HUES6 (cell line): ENCODE data around the gene AGPAT3.

ENCODE experiments used
- H3K27ac ChIP-seq: 2 replicates; pipeline ENCODE4 v1.7.0; 2013; ENCODE audit warnings: low read depth, mild to moderate bottlenecking, low read length, inconsistent platforms
- H3K27me3 ChIP-seq: 2 replicates; pipeline ENCODE4 v1.6.1; 2013; ENCODE audit warnings: low read length; ENCODE audit not compliant: control insufficient read depth, insufficient read depth
- H3K36me3 ChIP-seq: 2 replicates; pipeline ENCODE4 v1.6.1; 2013; ENCODE audit warnings: low read length; ENCODE audit not compliant: control insufficient read depth, insufficient read depth
- H3K4me1 ChIP-seq: 2 replicates; pipeline ENCODE4 v1.6.1; 2013; ENCODE audit warnings: low read length; ENCODE audit not compliant: control insufficient read depth, insufficient read depth
- H3K4me3 ChIP-seq: 2 replicates; pipeline ENCODE4 v1.5.1; 2013; ENCODE audit warnings: low read depth, low read length
- H3K9ac ChIP-seq: one replicate; pipeline ENCODE4 v1.6.1; 2013; ENCODE audit warnings: mild to moderate bottlenecking, low read length
- H3K9me3 ChIP-seq: 2 replicates; pipeline ENCODE4 v1.6.1; 2013; ENCODE audit warnings: low read depth, low read length; ENCODE audit not compliant: control insufficient read depth, insufficient read depth

The AGPAT3 gene

DNA sequence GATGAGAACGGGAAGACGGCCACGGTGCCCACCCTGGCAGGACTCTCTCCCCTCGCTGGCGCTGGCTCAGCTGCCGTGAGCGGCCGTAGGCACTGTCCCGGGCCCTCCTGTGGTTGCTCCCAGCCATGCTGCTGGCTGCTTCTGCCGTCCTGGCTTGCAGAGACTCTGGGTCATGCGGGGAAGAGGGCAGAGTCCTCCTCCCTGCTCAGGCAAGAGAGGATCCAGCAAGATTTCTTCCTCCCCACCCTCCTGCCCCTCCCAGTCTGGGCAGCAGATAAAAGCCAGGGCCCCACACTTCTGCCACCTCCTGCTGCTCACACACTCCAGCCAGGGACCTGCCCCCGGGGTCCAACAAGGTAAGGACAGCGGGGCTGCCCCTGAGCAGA is 60.1 kb downstream of the AGPAT3 start:
- peaks cover 45% of the 10 kb centered on the region for H3K4me1 ChIP-seq
- no peak overlapping the region for H3K27ac ChIP-seq
- peaks cover 5% of the 10 kb centered on the region; the same call in 1 of the 2 replicates for H3K27me3 ChIP-seq
- H3K4me3 ChIP-seq = no peak overlapping the region
- H3K9me3 ChIP-seq = no peaks in the 10 kb centered on the region
- H3K36me3 ChIP-seq = no peaks in the 10 kb centered on the region
- no peak overlapping the region for H3K9ac ChIP-seq

DNA sequence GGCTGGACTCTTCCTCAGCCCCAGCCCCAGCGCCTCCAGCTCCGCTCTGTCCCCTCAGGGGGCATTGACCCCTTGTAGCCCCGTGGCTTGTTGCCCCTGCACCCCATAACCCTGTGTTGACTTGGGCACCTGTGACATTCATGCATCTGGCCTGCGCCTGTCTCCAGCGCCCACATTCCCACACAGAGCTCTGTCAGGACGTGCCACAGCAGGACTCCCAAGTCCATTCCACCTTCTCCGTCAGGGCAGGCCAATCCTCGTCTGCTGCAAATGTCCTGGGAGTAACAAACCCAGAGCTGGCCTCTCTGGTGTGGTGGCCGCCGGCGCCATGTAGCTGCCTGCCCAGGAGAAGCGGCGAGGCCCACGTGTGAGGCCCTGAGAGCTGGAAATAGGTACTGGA is 60.6 kb downstream of the AGPAT3 start:
- H3K9me3 ChIP-seq = no peaks in the 10 kb centered on the region
- H3K36me3 ChIP-seq = no peaks in the 10 kb centered on the region
- H3K4me3 ChIP-seq = no peak overlapping the region
- peaks cover 5% of the 10 kb centered on the region; the same call in 1 of the 2 replicates for H3K27me3 ChIP-seq
- H3K9ac ChIP-seq = no peak overlapping the region
- no peak overlapping the region for H3K27ac ChIP-seq
- H3K4me1 ChIP-seq = peaks cover 40% of the 10 kb centered on the region

DNA sequence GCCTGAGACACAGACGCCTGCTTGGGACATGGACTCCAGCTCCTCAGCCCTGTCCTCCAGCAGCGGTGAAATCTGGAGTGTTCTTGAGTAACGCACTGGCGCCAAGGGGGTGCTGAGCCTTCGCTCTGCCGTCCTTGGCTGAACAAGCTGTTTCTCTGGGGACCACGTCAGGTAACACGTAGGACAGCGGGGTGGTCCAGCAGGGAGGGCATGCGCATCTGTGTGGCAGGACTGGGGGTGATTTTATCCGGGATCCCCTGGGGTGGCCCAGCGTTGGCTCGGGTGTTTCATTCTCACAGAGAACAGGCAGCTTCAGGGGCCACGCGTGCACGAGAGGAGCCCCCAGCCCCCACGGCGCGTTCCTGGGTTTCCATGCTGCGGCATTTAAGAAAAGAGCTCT is 61.2 kb downstream of the AGPAT3 start:
- Histone ChIP-seq H3K27me3 (peaks cover 2% of the 10 kb centered on the region; the same call in 1 of the 2 replicates), H3K4me1 (peaks cover 38% of the 10 kb centered on the region), H3K9me3 (no peaks in the 10 kb centered on the region), H3K36me3 (no peaks in the 10 kb centered on the region), H3K27ac (no peak overlapping the region), H3K4me3 (no peak overlapping the region), H3K9ac (no peak overlapping the region)

DNA sequence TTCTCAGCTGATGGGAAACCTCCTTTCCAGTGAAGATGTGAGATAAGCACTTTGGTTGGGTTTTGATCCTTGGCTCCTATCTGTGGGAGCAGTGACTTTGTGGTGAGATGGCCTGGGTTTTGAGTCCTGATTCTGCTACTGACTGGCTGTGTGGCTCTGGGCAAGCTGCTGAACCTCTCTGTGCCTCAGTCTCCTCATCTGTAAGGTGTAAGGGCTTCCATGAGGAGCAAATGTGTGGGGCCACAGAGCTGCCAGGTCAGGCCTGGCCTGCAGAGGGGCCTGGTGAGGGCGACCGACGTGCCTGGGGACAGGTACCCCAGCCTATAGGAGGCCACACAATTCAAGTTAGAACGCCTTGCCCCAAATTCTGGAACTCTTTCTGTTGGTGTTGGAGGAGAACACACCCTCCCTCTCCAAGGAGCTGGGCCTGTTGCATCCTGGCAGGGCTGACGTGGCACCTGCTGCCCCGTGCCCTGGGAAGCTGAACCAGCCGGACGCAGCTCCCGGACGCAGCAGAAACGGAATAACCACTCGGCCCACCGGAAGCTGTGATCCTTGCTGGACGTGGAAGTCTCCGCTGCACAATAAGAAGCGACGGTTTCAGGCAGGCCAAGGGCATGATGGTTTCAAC is 62.7 kb downstream of the AGPAT3 start:
- H3K9me3 ChIP-seq = no peaks in the 10 kb centered on the region
- no peak overlapping the region for H3K27ac ChIP-seq
- H3K9ac ChIP-seq = no peak overlapping the region
- H3K36me3 ChIP-seq = no peaks in the 10 kb centered on the region
- H3K4me3 ChIP-seq = no peak overlapping the region
- H3K4me1 ChIP-seq = peaks cover 24% of the 10 kb centered on the region
- no peaks in the 10 kb centered on the region for H3K27me3 ChIP-seq

GRCh38 chr21:43928222-43929125 is 63.5 kb downstream of the AGPAT3 start:
- H3K4me3 ChIP-seq = no peak overlapping the region
- peaks cover 30% of the 10 kb centered on the region for H3K4me1 ChIP-seq
- H3K36me3 ChIP-seq = no peaks in the 10 kb centered on the region
- H3K27me3 ChIP-seq = no peaks in the 10 kb centered on the region
- no peak overlapping the region for H3K9ac ChIP-seq
- no peak overlapping the region for H3K27ac ChIP-seq
- H3K9me3 ChIP-seq = no peaks in the 10 kb centered on the region

DNA sequence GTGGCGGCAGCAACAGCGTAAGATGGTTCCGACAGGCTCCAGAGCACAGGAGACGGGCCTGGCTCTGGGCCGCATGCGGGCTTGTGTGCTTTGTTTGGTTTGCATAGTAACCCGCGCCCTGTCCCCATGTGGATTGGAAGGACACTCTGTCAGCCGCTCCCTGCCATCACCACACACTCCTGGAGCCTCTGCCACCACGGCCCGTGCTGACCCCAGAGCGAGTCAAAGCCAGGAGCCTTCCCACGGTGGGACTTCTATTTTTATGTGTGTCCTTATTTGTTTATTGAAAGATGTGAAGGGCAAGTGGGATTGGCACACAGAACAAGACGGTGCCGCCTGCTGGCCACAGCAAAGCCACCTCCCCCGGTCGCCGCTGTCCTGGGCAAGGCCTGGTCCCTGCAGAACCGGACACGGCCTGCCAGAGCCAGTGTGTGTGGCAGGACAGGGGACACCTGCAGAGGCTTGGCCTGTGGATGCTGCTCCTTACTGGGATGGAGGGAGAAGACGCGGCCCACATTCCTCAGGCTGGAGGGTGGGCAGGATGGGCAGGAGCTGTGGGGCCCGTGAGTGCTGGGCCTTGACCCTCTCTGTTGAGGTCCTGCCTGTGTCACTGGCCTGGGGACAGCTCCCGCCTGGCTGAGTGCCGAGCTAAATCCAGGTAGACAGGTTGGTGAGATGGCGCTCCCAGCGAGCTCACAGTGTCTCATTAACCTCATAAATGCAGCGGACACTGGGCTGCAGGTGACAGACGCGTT is 64.4 kb downstream of the AGPAT3 start:
- Histone ChIP-seq H3K27me3 (no peaks in the 10 kb centered on the region), H3K4me1 (peaks cover 29% of the 10 kb centered on the region), H3K9me3 (no peaks in the 10 kb centered on the region), H3K27ac (no peak overlapping the region), H3K36me3 (no peaks in the 10 kb centered on the region), H3K9ac (no peak overlapping the region), H3K4me3 (no peak overlapping the region)

- Histone ChIP-seq H3K27me3 (no peaks in the 10 kb centered on the region), H3K4me3 (no peak overlapping the region), H3K27ac (no peak overlapping the region), H3K9ac (no peak overlapping the region), H3K4me1 (peaks cover 21% of the 10 kb centered on the region), H3K9me3 (no peaks in the 10 kb centered on the region), H3K36me3 (no peaks in the 10 kb centered on the region)
Observed at GRCh38 chr21:43930074-43930847, 65.2 kb downstream of the AGPAT3 start.

GRCh38 chr21:43930848-43931375 is 65.9 kb downstream of the AGPAT3 start:
- H3K36me3 ChIP-seq = no peaks in the 10 kb centered on the region
- peaks cover 14% of the 10 kb centered on the region for H3K4me1 ChIP-seq
- no peaks in the 10 kb centered on the region for H3K27me3 ChIP-seq
- no peak overlapping the region for H3K9ac ChIP-seq
- no peak overlapping the region for H3K4me3 ChIP-seq
- no peaks in the 10 kb centered on the region for H3K9me3 ChIP-seq
- no peak overlapping the region for H3K27ac ChIP-seq

- H3K9ac ChIP-seq = no peak overlapping the region
- no peaks in the 10 kb centered on the region for H3K9me3 ChIP-seq
Observed at GRCh38 chr21:43931489-43931888, 66.5 kb downstream of the AGPAT3 start.

DNA sequence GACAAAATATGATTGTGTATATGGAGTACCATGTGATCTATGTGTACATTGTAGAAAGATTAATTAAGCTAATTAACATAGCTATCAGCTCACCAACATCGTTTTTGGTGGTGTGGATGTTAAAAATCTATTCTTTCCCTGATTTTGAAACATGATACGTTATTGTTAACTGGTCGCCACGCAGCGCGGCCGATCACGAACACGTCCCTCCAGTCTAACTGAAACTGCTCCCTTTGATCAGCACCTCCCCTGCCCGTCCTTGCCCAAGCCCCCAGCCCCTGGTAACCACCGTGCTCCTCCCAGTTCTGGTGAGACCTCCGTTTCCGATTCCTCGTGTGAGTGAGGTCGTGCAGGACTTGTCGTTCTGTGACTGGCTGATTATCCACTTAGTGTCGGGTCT is 67.0 kb downstream of the AGPAT3 start:
- H3K27ac ChIP-seq = no peak overlapping the region
- peaks cover 11% of the 10 kb centered on the region for H3K4me1 ChIP-seq
- H3K9ac ChIP-seq = no peak overlapping the region
- no peak overlapping the region for H3K4me3 ChIP-seq
- no peaks in the 10 kb centered on the region for H3K27me3 ChIP-seq
- no peaks in the 10 kb centered on the region for H3K9me3 ChIP-seq
- H3K36me3 ChIP-seq = no peaks in the 10 kb centered on the region

More at GRCh38 chr21:43931489-43931888, 66.5 kb downstream of the AGPAT3 start:
- Histone ChIP-seq H3K36me3 (no peaks in the 10 kb centered on the region), H3K4me3 (no peak overlapping the region), H3K27me3 (no peaks in the 10 kb centered on the region), H3K4me1 (peaks cover 11% of the 10 kb centered on the region), H3K27ac (no peak overlapping the region)
